ENCODE results near the gene RPS14.

- TF ChIP-seq TFAM (CRISPR knock-in tag; conservative IDR thresholded peaks at IDR 0.05): no peak
- TF ChIP-seq SIN3A (IDR thresholded peaks at IDR 0.05; ENCODE audit: borderline replicate concordance in 2 of 2, control insufficient read depth in 1 of 2, low read depth in 2 of 2, low read length in 2 of 2): no peak
- TF ChIP-seq ZBTB7A (IDR thresholded peaks at IDR 0.05; ENCODE audit: borderline replicate concordance, control insufficient read depth, low read depth, low read length): no peak
- TF ChIP-seq ATF3 (IDR thresholded peaks at IDR 0.05): no peak
- no peak for TF ChIP-seq ATF3 (CRISPR knock-in tag; conservative IDR thresholded peaks at IDR 0.05)
- no peak for TF ChIP-seq CBX3 (IDR thresholded peaks at IDR 0.05; ENCODE audit: borderline replicate concordance in 1 of 2, low read length in 2 of 2)
These were observed 42.3 kb upstream of the RPS14 start for GRCh38 chr5:150491876-150492275.
